MCF 10A (cell line): ENCODE results near the gene PLPPR1. TPM values are rescaled to one million over a fixed set of nuclear protein-coding genes. Genes with fewer than 3 reads are reported as not detected.
"Not testable (repeated sequence)": the region's sequence is repeated elsewhere in the genome, so short reads cannot be mapped to it uniquely, and the experiment has no call there.

Experiments
- BruUV-seq: library from RNA; stranded (reverse); fragments of 400-500 nt; replicated peaks from 2 replicates; lab custom pipeline; 2021; lab: Mats Ljungman, UMichigan
- CTCF ChIA-PET: fragments of 300-600 bp; sonication (Branson Sonifier 250); formaldehyde crosslinking; extraction: SDS; loops from one replicate; lab custom pipeline; 2021; ENCODE audit warnings: antibody characterized with exemption, inconsistent platforms; lab: Yijun Ruan, JAX
- POLR2A ChIA-PET: fragments of 300-600, 350-650 bp; sonication (Branson Sonifier 250); formaldehyde crosslinking; extraction: SDS; loops from one replicate; lab custom pipeline; 2020; ENCODE audit warnings: antibody characterized with exemption, inconsistent platforms; lab: Yijun Ruan, JAX
- DNase-seq: peaks from one replicate; pipeline ENCODE4 v3.0.0-alpha.2; 2018; ENCODE audit not compliant: unreplicated experiment
- H3K27ac Mint-ChIP-seq: one replicate; pipeline ENCODE4 v1.8.0; 2022; ENCODE audit warnings: mild to moderate bottlenecking, low read depth, mixed read lengths; ENCODE audit not compliant: unreplicated experiment
- H3K27me3 Mint-ChIP-seq: one replicate; pipeline ENCODE4 v1.8.0; 2022; ENCODE audit warnings: mixed read lengths; ENCODE audit not compliant: insufficient read depth, unreplicated experiment
- H3K36me3 Mint-ChIP-seq: one replicate; pipeline ENCODE4 v1.8.0; 2022; ENCODE audit warnings: mild to moderate bottlenecking, moderate library complexity, mixed read lengths; ENCODE audit not compliant: insufficient read depth, unreplicated experiment
- H3K4me1 Mint-ChIP-seq: one replicate; pipeline ENCODE4 v1.8.0; 2022; ENCODE audit warnings: mixed read lengths; ENCODE audit not compliant: insufficient read depth, unreplicated experiment
- H3K4me3 Mint-ChIP-seq: one replicate; pipeline ENCODE4 v1.8.0; 2022; ENCODE audit warnings: mild to moderate bottlenecking, moderate library complexity, mixed read lengths; ENCODE audit not compliant: unreplicated experiment
- H3K9me3 Mint-ChIP-seq: one replicate; pipeline ENCODE4 v1.8.0; 2022; ENCODE audit warnings: mixed read lengths; ENCODE audit not compliant: unreplicated experiment
- CTCF ChIP-seq: fragments of 200-600 bp; IDR thresholded peaks from one replicate; pipeline ENCODE4 v1.8.0; 2022; ENCODE audit warnings: antibody characterized with exemption, mild to moderate bottlenecking; ENCODE audit not compliant: unreplicated experiment
- intact Hi-C: fragments of 100-400 bp; cut with micrococcal nuclease; formaldehyde crosslinking; loops from 2 replicates; pipeline ENCODE4 v1.14.1; 2022
- total RNA-seq: library from RNA; stranded (reverse); gene quantifications from 2 replicates; pipeline ENCODE4 v1.2.3, GENCODE V29; 2022

Gene PLPPR1
- total RNA-seq, 1 experiment from 2014 or later: not detected

- H3K27me3 Mint-ChIP-seq: peaks cover 69% of the 10 kb centered on the region
Observed at GRCh38 chr9:101117161-101117560, 88.6 kb downstream of the PLPPR1 start.

GRCh38 chr9:101119206-101119819, 90.8 kb downstream of the PLPPR1 start:
- intact Hi-C loops: loop anchor here (1.0 to 5.0 kb wide), 5 partner anchors 116 to 517 kb away; partner anchors contain the start of gene BAAT
- POLR2A ChIA-PET: interaction anchor here (0.6 to 1.5 kb wide), 2 partner anchors 192 to 541 kb away, joined by 4 read pairs; no protein-coding TSS in a partner anchor
- Mint-ChIP-seq H3K27ac (no peak overlapping the region), H3K36me3 (no peaks in the 10 kb centered on the region), H3K4me1 (no peaks in the 10 kb centered on the region), H3K27me3 (peaks cover 47% of the 10 kb centered on the region), H3K9me3 (no peaks in the 10 kb centered on the region), H3K4me3 (no peak overlapping the region)
- no TSS peak for BruUV-seq
- CTCF ChIA-PET: interaction anchor here (0.6 to 6.4 kb wide), 59 partner anchors 8 to 1935 kb away, joined by 3 to 82 read pairs (median 4); no protein-coding TSS in a partner anchor
- peak; percentile 75 for TF ChIP-seq CTCF
- peak; percentile 64 for DNase-seq

More at GRCh38 chr9:101117161-101117560, 88.6 kb downstream of the PLPPR1 start:
- Mint-ChIP-seq H3K4me1 (no peaks in the 10 kb centered on the region), H3K27ac (no peak overlapping the region), H3K4me3 (no peak overlapping the region), H3K9me3 (no peaks in the 10 kb centered on the region), H3K36me3 (no peaks in the 10 kb centered on the region)
- no TSS peak for BruUV-seq
- ChIA-PET POLR2A (no interaction called here), CTCF (interaction anchor here (3.4 to 6.4 kb wide), 3 partner anchors 118 to 515 kb away, joined by 23 to 35 read pairs (median 28); no protein-coding TSS in a partner anchor)
- no peak for TF ChIP-seq CTCF
- DNase-seq: no peak
- intact Hi-C loops: loop anchor here (5.0 kb wide), 1 partner anchor 270 kb away; the partner anchor contains the start of gene BAAT

GRCh38 chr9:101121836-101122399, 93.4 kb downstream of the PLPPR1 start:
- Mint-ChIP-seq H3K27ac (no peak overlapping the region), H3K4me3 (no peak overlapping the region), H3K36me3 (no peaks in the 10 kb centered on the region), H3K4me1 (no peaks in the 10 kb centered on the region), H3K9me3 (peaks cover 8% of the 10 kb centered on the region), H3K27me3 (peaks cover 30% of the 10 kb centered on the region)
- no peak for DNase-seq
- ChIA-PET CTCF (interaction anchor here (0.5 to 5.7 kb wide), 11 partner anchors 11 to 531 kb away, joined by 3 to 63 read pairs (median 5); no protein-coding TSS in a partner anchor), POLR2A (no interaction called here)
- intact Hi-C loops: no loop called here
- TF ChIP-seq CTCF: no peak
- BruUV-seq: no TSS peak

- DNase-seq: no peak
- POLR2A ChIA-PET: no interaction called here
- Mint-ChIP-seq H3K27ac (no peak overlapping the region), H3K4me1 (no peaks in the 10 kb centered on the region), H3K36me3 (no peaks in the 10 kb centered on the region), H3K27me3 (no peaks in the 10 kb centered on the region), H3K4me3 (no peak overlapping the region), H3K9me3 (peaks cover 8% of the 10 kb centered on the region)
- no TSS peak for BruUV-seq
- CTCF ChIA-PET: interaction anchor here (1.3 to 2.1 kb wide), 3 partner anchors 8 to 525 kb away, joined by 3 to 9 read pairs (median 6); no protein-coding TSS in a partner anchor
- intact Hi-C loops: no loop called here
- no peak for TF ChIP-seq CTCF
Observed at GRCh38 chr9:101126556-101126955, 98.0 kb downstream of the PLPPR1 start.

- DNase-seq: peak; percentile 6
- H3K27ac Mint-ChIP-seq, H3K36me3 Mint-ChIP-seq, H3K27me3 Mint-ChIP-seq, intact Hi-C loops, H3K4me3 Mint-ChIP-seq, H3K4me1 Mint-ChIP-seq, BruUV-seq, H3K9me3 Mint-ChIP-seq: not testable (repeated sequence)
- ChIA-PET CTCF (interaction anchor here (0.8 to 2.1 kb wide), 4 partner anchors 8 to 525 kb away, joined by 3 to 9 read pairs (median 4); no protein-coding TSS in a partner anchor), POLR2A (interaction anchor here (0.6 kb wide), 1 partner anchor 1397 kb away, joined by 4 read pairs; no protein-coding TSS in a partner anchor)
Observed at GRCh38 chr9:101127369-101127768, 98.8 kb downstream of the PLPPR1 start.
